SK-N-SH (cell line): Measurements from ENCODE around the gene CYP2J2. TPM values are rescaled to one million over a fixed set of nuclear protein-coding genes. Genes with fewer than 3 reads are reported as not detected.
A peak's percentile ranks its signal among the peaks of the same experiment; 100 is the strongest.

ENCODE experiments used
- CTCF ChIA-PET: fragments of 300-600, 350-600 bp; formaldehyde crosslinking; extraction: SDS; loops from one replicate; lab custom pipeline; 2021; lab: Yijun Ruan, JAX
- POLR2A ChIA-PET: fragments of 350-600 bp; sonication (Branson Sonifier 250); formaldehyde crosslinking; extraction: SDS; loops from one replicate; lab custom pipeline; 2020; ENCODE audit warnings: antibody characterized with exemption, inconsistent platforms; lab: Yijun Ruan, JAX
- DNase-seq: peaks from one replicate; pipeline ENCODE4 v3.0.0; 2012
- H2AFZ ChIP-seq: fragments of 200-600 bp; sonication (generic); 2 replicates; pipeline ENCODE4 v1.8.1; 2016; ENCODE audit warnings: antibody characterized with exemption, mild to moderate bottlenecking, low read depth
- H3F3A ChIP-seq: fragments of 200-600 bp; sonication (generic); replicated peaks from 2 replicates; pipeline ENCODE3; 2016; ENCODE audit warnings: antibody characterized with exemption, mild to moderate bottlenecking; ENCODE audit not compliant: insufficient read depth
- H3K27ac ChIP-seq, 2 experiments: fragments of 200-500 bp in 1 of 2; fragments of 200-600 bp in 1 of 2; sonication (Bioruptor generic) in 1 of 2; sonication (generic), shearing (Covaris generic) in 1 of 2; 2 replicates each; pipeline versions ENCODE4 v1.5.1 to v1.6.1; 2014 to 2016; ENCODE audit warnings: low read depth in 2 of 2, inconsistent platforms in 1 of 2, low read length in 1 of 2, mild to moderate bottlenecking in 1 of 2, mixed read lengths in 1 of 2
- H3K27me3 ChIP-seq: fragments of 200-600 bp; sonication (generic), shearing (Covaris generic); 2 replicates; pipeline ENCODE4 v1.6.1; 2016; ENCODE audit warnings: mixed run types; ENCODE audit not compliant: insufficient read depth
- H3K36me3 ChIP-seq, 2 experiments: fragments of 200-500 bp in 1 of 2; fragments of 200-600 bp in 1 of 2; sonication (Bioruptor generic) in 1 of 2; sonication (generic) in 1 of 2; replicated peaks in 1 of 2; 2 replicates each; pipeline versions ENCODE3 to v1.5.1; 2014 to 2016; ENCODE audit warnings: low read length in 1 of 2, mild to moderate bottlenecking in 1 of 2; ENCODE audit not compliant: insufficient read depth in 2 of 2, control insufficient read depth in 1 of 2
- H3K4me1 ChIP-seq, 2 experiments: fragments of 200-500 bp in 1 of 2; fragments of 200-600 bp in 1 of 2; sonication (Bioruptor generic) in 1 of 2; sonication (generic), shearing (Covaris generic) in 1 of 2; 2 replicates each; pipeline versions ENCODE4 v1.5.1 to v1.6.1; 2014 to 2016; ENCODE audit warnings: low read depth in 1 of 2, low read length in 1 of 2, mixed run types in 1 of 2; ENCODE audit not compliant: insufficient read depth in 2 of 2, control insufficient read depth in 1 of 2
- H3K4me2 ChIP-seq: fragments of 200-600 bp; sonication (generic), shearing (Covaris generic); 2 replicates; pipeline ENCODE4 v1.6.1; 2017; ENCODE audit warnings: mixed run types
- H3K4me3 ChIP-seq, 2 experiments: fragments of 200-500 bp in 1 of 2; fragments of 200-600 bp in 1 of 2; sonication (Bioruptor generic) in 1 of 2; sonication (generic), shearing (Covaris generic) in 1 of 2; 2 replicates each; pipeline versions ENCODE4 v1.5.1 to v1.8.1; 2014 to 2016; ENCODE audit warnings: low read depth in 2 of 2, inconsistent platforms in 1 of 2, low read length in 1 of 2, mild to moderate bottlenecking in 1 of 2, mixed read lengths in 1 of 2, moderate library complexity in 1 of 2
- H3K79me2 ChIP-seq: fragments of 200-600 bp; sonication (generic); 2 replicates; pipeline ENCODE4 v1.8.1; 2017; ENCODE audit warnings: mild to moderate bottlenecking; ENCODE audit not compliant: insufficient read depth
- H3K9ac ChIP-seq: fragments of 200-600 bp; sonication (generic); 2 replicates; pipeline ENCODE4 v1.6.1; 2017; ENCODE audit warnings: mixed run types
- H3K9me2 ChIP-seq: fragments of 200-600 bp; sonication (generic); 2 replicates; pipeline ENCODE4 v1.6.1; 2017; ENCODE audit warnings: mixed run types
- H3K9me3 ChIP-seq: fragments of 200-600 bp; sonication (generic); 2 replicates; pipeline ENCODE4 v1.6.1; 2017; ENCODE audit warnings: mixed run types, mild to moderate bottlenecking, moderate library complexity
- H4K20me1 ChIP-seq: fragments of 200-600 bp; sonication (generic); 2 replicates; pipeline ENCODE4 v1.6.1; 2017; ENCODE audit warnings: mild to moderate bottlenecking, mixed run types; ENCODE audit not compliant: insufficient read depth
- CHD2 ChIP-seq: fragments of 150-350 bp; IDR thresholded peaks from 2 replicates; pipeline ENCODE4 v1.6.1; 2018; ENCODE audit warnings: low read length; ENCODE audit not compliant: partially characterized antibody
- ELF1 ChIP-seq: IDR thresholded peaks from 2 replicates; pipeline ENCODE4 v1.4.0; 2012
- EZH2phosphoT487 ChIP-seq: fragments of 200-600 bp; sonication (generic); IDR thresholded peaks from 2 replicates; pipeline ENCODE4 v1.6.1; 2017; ENCODE audit warnings: low read depth, mixed run types, mild to moderate bottlenecking, antibody characterized with exemption, moderate library complexity, borderline replicate concordance
- NFIC ChIP-seq: IDR thresholded peaks from 2 replicates; pipeline ENCODE4 v1.4.0; 2012; ENCODE audit warnings: borderline replicate concordance
- NRF1 ChIP-seq: IDR thresholded peaks from 2 replicates; pipeline ENCODE4 v1.6.1; 2012; ENCODE audit warnings: low read depth, mild to moderate bottlenecking, low read length
- POLR2AphosphoS5 ChIP-seq: IDR thresholded peaks from 2 replicates; pipeline ENCODE4 v1.6.1; 2012; ENCODE audit warnings: low read depth, low read length
- RCOR1 ChIP-seq: fragments of 150-350 bp; IDR thresholded peaks from 2 replicates; pipeline ENCODE4 v1.6.1; 2017; ENCODE audit warnings: antibody characterized with exemption, low read length
- RFX5 ChIP-seq: IDR thresholded peaks from 2 replicates; pipeline ENCODE4 v1.6.1; 2012; ENCODE audit warnings: mild to moderate bottlenecking, improper control_type of control experiment, low read length
- SIN3A ChIP-seq: IDR thresholded peaks from 2 replicates; pipeline ENCODE4 v1.6.1; 2012; ENCODE audit warnings: low read depth, mild to moderate bottlenecking, low read length, moderate library complexity, borderline replicate concordance
- TAF1 ChIP-seq: IDR thresholded peaks from 2 replicates; pipeline ENCODE4 v1.6.1; 2012; ENCODE audit warnings: low read depth, mild to moderate bottlenecking, low read length, moderate library complexity, borderline replicate concordance
- TCF12 ChIP-seq: IDR thresholded peaks from 2 replicates; pipeline ENCODE4 v1.4.0; 2012
- WGBS: methylation state at CpG from one replicate; pipeline ENCODE4 v1.1.6; 2017; ENCODE audit warnings: low lambda C conversion rate; 5-methylcytosine and 5-hydroxymethylcytosine counted together
- polyA plus RNA-seq, 3 experiments: library from polyadenylated mRNA; depleted of rRNA; stranded (reverse); fragments of >200 nt; gene quantifications; 2 replicates each; pipeline ENCODE4 v1.2.3, GENCODE V29; 2012
- TF ChIP-seq, protein P1 (sequence below): IDR thresholded peaks from 2 replicates; pipeline ENCODE4 v1.4.0; 2012; ENCODE audit warnings: low read depth, borderline replicate concordance
- TF ChIP-seq, protein P2 (sequence below): fragments of 200-600 bp; sonication (generic); IDR thresholded peaks from 2 replicates; pipeline ENCODE4 v1.6.1; 2017; ENCODE audit warnings: antibody characterized with exemption, mild to moderate bottlenecking, moderate library complexity
- TF ChIP-seq, protein P3 (sequence below): fragments of 150-350 bp; IDR thresholded peaks from 2 replicates; pipeline ENCODE4 v1.6.1; 2017; ENCODE audit warnings: antibody characterized with exemption, low read length, low read depth, borderline replicate concordance
- TF ChIP-seq, protein P4 (sequence below): IDR thresholded peaks from 2 replicates; pipeline ENCODE4 v1.4.0; 2012; ENCODE audit warnings: low read depth, borderline replicate concordance

CYP2J2 gene
- polyA plus RNA-seq, 1 of the 3 experiments (the other 2 are of a cell fraction), result 1.2 TPM

DNA sequence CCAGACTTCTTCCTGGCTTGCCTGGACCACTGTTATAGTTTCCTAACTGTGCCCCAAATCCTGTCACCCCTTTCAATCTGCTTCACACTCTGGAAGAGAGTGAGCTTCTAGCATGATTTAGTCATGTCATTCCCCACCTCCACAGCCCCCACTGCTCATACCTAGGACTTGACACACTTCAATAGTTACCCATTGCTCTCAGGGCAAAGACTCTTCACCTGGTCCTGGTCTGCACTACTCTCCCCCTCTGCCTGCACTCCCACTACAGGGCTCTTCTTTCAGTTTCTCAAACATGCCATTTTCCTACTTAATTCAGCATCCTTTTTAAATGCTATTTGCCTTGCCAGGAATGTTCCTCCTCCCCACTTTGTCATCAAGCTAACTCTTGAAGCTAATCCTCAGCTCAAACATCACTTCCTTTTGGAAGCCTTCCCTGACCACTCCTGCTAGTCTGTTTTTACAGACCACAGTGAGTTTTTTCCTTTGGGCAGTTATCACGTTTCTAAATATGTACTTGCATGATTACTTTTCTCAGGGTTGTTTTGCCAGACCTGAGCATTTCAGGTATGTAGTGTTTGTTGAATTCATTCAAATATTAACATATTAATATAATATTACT lies 24.7 kb downstream of the CYP2J2 start (continued):
- TF ChIP-seq, protein P1, sequence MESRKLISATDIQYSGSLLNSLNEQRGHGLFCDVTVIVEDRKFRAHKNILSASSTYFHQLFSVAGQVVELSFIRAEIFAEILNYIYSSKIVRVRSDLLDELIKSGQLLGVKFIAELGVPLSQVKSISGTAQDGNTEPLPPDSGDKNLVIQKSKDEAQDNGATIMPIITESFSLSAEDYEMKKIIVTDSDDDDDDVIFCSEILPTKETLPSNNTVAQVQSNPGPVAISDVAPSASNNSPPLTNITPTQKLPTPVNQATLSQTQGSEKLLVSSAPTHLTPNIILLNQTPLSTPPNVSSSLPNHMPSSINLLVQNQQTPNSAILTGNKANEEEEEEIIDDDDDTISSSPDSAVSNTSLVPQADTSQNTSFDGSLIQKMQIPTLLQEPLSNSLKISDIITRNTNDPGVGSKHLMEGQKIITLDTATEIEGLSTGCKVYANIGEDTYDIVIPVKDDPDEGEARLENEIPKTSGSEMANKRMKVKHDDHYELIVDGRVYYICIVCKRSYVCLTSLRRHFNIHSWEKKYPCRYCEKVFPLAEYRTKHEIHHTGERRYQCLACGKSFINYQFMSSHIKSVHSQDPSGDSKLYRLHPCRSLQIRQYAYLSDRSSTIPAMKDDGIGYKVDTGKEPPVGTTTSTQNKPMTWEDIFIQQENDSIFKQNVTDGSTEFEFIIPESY, result no peak
- TF ChIP-seq CHD2 (no peak), EZH2phosphoT487 (no peak), ELF1 (no peak), SIN3A (no peak), RCOR1 (no peak)

DNA sequence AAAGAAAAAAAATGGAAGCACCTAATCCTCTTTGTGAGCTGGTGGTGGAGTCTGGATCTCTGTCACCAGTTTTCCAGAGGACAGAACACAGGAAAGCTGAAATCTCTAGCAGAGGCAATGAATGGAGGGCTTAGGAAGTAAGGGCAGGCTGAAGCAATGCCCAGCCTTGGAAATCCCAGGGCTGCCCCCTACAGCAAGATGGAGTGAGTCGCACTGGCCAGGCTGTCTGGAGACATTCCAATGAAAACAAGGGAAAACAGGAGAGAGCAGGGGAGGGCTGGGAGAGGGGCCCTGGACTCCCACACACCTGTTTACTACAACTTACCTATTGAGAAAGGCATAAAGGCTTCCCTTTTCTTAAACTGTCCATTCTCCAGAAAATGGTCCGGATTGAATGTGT lies 25.9 kb downstream of the CYP2J2 start:
- Histone ChIP-seq H3F3A (no peaks in the 10 kb centered on the region), H3K9ac (no peak overlapping the region), H3K4me1 (no peaks in the 10 kb centered on the region), H3K79me2 (no peaks in the 10 kb centered on the region), H3K36me3 (no peaks in the 10 kb centered on the region), H3K4me3 (no peak overlapping the region), H3K27ac (no peak overlapping the region), H3K27me3 (no peaks in the 10 kb centered on the region), H2AFZ (no peak overlapping the region), H4K20me1 (no peaks in the 10 kb centered on the region), H3K9me3 (no peaks in the 10 kb centered on the region), H3K9me2 (no peaks in the 10 kb centered on the region), H3K4me2 (no peak overlapping the region)
- peak; percentile 7 for DNase-seq
- TF ChIP-seq NRF1, result no peak
- no peak for TF ChIP-seq TAF1
- TF ChIP-seq NFIC, result 0 out of 2 replicates have a peak, but pooled peaks have one; percentile 13
- TF ChIP-seq, protein P2, sequence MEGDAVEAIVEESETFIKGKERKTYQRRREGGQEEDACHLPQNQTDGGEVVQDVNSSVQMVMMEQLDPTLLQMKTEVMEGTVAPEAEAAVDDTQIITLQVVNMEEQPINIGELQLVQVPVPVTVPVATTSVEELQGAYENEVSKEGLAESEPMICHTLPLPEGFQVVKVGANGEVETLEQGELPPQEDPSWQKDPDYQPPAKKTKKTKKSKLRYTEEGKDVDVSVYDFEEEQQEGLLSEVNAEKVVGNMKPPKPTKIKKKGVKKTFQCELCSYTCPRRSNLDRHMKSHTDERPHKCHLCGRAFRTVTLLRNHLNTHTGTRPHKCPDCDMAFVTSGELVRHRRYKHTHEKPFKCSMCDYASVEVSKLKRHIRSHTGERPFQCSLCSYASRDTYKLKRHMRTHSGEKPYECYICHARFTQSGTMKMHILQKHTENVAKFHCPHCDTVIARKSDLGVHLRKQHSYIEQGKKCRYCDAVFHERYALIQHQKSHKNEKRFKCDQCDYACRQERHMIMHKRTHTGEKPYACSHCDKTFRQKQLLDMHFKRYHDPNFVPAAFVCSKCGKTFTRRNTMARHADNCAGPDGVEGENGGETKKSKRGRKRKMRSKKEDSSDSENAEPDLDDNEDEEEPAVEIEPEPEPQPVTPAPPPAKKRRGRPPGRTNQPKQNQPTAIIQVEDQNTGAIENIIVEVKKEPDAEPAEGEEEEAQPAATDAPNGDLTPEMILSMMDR, result peak; percentile 18; the same call in 1 of the 2 replicates
- 88% methylated on average over 2 of the region's 2 CpGs for WGBS
- CTCF ChIA-PET, result interaction anchor here (0.6 to 12.8 kb wide), 3 partner anchors 31 to 50 kb away, joined by 3 to 193 read pairs (median 26); no protein-coding TSS in a partner anchor
- POLR2A ChIA-PET, result no interaction called here

DNA sequence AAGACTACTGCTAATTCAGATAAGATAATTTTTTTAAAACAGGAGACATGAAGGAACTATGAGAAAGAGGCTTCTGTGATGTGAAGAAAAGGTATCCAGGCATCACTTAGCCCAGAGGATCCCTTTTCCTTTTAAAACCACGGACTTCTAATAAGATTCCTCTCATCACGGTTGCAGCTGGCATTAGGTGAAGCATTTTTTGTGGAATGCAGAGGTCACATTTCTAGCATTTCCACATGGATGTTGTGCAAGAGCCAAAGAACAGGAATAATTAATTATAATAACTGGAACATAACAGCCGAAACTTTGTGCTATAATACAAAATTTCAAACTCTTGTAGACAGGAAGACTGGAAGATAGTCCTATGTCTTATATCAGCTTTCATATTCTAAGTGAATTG lies 27.6 kb downstream of the CYP2J2 start:
- Histone ChIP-seq H2AFZ (no peak overlapping the region), H3K9me3 (no peaks in the 10 kb centered on the region), H3K4me3 (no peak overlapping the region), H3K4me2 (no peak overlapping the region), H3K27ac (no peak overlapping the region), H3K27me3 (no peaks in the 10 kb centered on the region), H3K4me1 (no peaks in the 10 kb centered on the region), H3K9ac (no peak overlapping the region), H3K36me3 (no peaks in the 10 kb centered on the region), H3F3A (no peaks in the 10 kb centered on the region), H3K9me2 (no peaks in the 10 kb centered on the region), H3K79me2 (no peaks in the 10 kb centered on the region), H4K20me1 (no peaks in the 10 kb centered on the region)
- ChIA-PET POLR2A (no interaction called here), CTCF (interaction anchor here (1.3 kb wide), 1 partner anchor 48 kb away, joined by 8 read pairs; no protein-coding TSS in a partner anchor)
- DNase-seq, result no peak
- TF ChIP-seq RFX5, result no peak
- no peak for TF ChIP-seq POLR2AphosphoS5
- TF ChIP-seq, protein P2, result no peak
- TF ChIP-seq, protein P3, sequence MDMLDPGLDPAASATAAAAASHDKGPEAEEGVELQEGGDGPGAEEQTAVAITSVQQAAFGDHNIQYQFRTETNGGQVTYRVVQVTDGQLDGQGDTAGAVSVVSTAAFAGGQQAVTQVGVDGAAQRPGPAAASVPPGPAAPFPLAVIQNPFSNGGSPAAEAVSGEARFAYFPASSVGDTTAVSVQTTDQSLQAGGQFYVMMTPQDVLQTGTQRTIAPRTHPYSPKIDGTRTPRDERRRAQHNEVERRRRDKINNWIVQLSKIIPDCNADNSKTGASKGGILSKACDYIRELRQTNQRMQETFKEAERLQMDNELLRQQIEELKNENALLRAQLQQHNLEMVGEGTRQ, result no peak
- TF ChIP-seq TCF12, result no peak
- TF ChIP-seq, protein P4, sequence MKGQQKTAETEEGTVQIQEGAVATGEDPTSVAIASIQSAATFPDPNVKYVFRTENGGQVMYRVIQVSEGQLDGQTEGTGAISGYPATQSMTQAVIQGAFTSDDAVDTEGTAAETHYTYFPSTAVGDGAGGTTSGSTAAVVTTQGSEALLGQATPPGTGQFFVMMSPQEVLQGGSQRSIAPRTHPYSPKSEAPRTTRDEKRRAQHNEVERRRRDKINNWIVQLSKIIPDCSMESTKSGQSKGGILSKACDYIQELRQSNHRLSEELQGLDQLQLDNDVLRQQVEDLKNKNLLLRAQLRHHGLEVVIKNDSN, result no peak
- 49% methylated on average over 3 of the region's 3 CpGs for WGBS
